NCI-H1048 (cell line): Measurements from ENCODE around the gene SLC25A13.
"Not testable (repeated sequence)": the region's sequence is repeated elsewhere in the genome, so short reads cannot be mapped to it uniquely, and the experiment has no call there.

Experiments used
- DNase-seq: peaks from one replicate; lab custom pipeline; 2025; lab: John Stamatoyannopoulos, UW

Gene SLC25A13

DNA sequence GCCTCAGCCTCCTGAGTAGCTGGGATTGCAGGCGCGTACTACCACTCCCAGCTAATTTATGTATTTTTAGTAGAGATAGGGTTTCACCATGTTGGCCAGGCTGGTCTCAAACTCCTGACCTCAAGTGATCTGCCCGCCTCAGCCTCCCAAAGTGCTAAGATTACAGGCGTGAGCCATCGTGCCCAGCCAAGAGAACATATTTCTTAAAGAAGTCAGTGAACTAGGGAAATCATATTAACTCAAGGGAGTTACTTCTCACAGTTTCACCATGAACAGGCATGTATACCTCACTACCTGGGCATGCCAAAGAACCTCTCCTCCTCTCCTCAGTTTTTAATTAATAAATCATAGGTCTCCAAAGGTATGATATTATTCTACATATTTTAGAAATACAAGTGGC lies 24.5 kb downstream of the SLC25A13 start:
- DNase-seq = not testable (repeated sequence)

DNA sequence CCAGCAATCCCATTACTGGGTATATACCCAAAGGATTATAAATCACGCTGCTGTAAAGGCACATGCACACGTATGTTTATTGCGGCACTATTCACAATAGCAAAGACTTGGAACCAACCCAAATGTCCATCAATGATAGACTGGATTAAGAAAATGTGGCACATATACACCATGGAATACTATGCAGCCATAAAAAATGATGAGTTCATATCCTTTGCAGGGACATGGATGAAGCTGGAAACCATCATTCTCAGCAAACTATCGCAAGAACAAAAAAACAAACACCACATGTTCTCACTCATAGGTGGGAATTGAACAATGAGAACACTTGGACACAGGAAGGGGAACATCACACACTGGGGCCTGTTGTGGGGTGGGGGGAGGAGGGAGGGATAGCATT lies 28.0 kb downstream of the SLC25A13 start:
- DNase-seq = not testable (repeated sequence)

DNA sequence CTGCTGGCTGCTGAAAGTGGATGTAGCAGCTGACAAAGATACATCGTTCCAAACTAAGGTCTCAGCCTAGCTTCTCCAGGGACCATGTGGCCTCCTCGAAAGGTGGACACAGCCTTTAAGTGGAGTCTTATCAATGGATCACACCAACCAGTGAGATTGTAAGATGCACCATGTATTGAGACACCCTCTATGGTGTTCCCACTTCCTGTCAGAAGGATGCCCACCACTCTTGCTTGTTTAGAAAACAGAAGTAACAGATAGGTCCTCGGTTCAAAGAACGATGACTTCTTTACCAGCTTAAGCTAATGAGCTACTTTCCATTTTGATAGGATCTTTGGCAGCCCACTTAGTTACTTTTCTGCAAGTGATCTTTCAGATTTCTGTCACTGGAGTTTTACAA lies 34.3 kb downstream of the SLC25A13 start:
- DNase-seq = no peak

DNA sequence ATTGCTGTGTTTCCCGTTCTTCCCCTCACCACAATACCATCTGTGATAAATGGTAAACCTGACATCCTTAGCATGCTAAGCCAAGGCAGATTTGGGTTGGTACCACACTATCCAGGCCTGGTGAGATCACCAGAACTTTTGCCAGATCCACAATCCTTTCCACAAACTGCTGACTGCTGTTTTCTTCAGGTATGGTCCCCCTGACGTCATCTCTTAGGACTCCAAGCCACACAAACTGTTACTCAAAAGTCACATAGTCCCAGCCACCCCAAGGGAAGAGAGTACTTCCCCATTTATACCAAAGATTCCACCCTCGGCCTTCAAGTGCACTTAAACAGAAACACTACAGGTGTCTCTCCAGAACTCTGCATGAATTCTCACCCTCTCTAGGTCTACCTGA lies 34.8 kb downstream of the SLC25A13 start:
- DNase-seq = no peak

DNA sequence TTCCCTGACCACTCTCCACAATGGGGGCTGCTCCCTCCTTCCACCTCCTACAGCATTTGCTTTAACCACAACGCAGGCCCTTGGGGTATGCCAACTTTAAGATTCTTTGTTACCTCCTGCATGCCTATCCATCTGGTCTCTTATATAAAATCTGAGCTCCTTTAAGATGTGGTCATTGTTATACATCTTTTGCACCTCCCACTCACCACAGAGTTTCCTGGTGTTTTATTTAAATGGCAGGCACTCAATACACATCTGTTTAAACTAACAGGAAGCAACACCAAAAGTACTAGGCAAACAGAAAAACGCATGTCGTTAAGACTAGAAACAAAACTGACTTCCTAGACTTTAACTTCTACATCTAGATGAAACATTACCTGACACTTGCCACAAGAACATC lies 36.3 kb downstream of the SLC25A13 start:
- DNase-seq = no peak

DNA sequence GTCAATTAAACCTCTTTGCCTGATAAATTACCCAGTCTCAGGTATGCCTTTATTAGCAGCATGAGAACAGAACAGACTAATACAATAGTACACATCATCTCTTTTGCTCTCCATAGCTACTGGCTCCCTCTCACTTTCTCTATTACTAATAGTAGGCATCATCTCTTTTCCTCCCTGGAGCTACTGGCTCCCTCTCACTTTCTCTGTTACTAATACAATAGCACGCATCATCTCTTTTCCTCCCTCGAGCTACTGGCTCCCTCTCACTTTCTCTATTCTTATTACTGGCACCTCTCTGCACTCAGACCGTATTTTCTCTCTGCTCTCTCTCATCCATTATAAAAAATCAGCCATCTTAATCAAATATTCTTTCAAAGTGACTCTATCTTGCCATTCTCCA lies 37.1 kb downstream of the SLC25A13 start:
- DNase-seq = no peak

DNA sequence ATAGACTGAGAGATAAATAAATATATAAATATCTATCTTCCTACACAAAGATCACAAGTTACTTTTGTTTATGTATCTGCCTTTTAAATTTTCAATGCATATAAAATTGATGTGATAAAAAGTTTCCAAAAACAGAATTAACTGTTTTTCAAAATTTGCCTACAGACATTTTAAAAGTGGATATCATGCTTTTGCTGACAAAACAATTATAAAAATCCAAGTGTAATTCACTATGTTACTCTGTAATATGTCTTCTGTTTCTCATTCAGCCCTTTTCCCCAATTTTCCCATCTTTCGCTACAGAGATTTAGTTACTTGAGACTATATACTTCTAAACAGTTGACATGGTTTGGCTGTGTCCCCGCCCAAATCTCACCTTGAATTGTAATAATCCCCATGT lies 37.7 kb downstream of the SLC25A13 start:
- no peak for DNase-seq

DNA sequence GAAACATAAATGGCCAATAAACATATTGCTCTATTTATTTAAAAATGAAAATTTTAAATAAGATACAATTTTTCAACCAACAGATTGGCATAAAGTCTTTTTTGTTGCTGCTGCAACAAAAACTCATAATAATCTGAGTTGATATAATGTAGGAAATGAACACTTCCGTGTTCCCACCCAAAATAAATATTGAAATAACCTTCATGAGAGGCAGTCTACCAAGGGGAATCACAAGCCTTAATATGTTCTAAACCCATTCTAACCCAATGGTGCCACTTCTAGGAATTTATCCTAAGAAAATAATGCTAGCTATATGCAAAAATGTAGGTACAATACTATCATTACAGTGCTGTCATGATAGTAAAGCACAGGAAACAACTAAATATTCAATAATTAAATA lies 39.1 kb downstream of the SLC25A13 start:
- no peak for DNase-seq

DNA sequence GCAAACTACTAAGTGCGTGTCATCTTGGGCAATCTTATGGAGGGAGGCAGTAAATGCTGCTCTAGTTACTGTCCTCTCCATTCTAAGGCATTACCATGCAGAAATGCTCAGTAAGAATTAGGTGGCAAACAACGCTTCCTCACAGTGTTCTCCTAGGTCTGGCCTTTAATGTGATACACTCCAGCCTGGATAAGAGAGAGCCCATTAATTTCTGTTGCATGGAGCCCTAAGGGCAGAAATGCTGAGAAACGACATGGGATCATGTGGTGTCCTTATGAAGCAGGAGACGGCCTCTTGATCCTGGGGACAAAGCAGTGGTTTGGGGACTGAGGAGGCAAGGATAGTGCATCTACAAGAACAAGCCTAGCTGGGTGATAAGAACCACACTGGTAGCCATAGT lies 44.0 kb downstream of the SLC25A13 start:
- no peak for DNase-seq

DNA sequence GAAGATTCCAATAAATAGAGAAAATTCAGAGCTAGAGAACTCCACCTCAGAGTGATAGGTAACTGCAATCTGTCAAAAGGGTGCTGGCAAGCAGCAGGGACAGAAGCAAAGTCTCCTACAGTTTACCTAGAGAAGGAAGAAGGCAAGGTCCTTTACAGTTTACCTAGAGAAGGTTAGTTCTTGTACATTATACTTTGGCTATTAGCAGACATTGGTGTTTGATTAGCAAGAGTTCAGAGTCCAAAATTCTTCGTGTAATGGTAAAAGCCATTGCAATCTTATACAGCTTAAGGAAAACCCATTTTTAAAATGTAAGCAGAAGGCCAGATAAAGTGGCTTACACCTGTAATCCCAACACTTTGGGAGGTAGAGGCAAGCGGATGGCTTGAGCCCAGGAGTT lies 45.9 kb downstream of the SLC25A13 start:
- DNase-seq = no peak

DNA sequence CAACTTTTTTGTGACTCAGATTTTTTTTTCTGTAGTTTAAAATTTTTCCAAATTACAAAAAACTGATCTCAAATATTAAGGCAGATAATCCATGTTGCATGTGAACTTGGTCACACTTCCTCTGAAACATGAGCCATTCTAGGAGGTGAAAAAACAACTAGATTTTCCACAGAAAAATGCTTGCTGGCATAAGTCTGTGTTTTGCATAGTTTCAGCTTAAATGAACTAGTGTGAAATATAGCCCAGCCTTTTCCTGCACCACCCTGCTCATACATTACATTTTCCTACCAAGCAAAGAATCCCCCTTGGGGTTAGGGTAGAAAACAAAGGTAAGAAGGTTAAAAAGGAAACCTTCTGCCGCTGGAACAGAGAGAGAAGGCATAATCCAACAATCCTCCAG lies 48.2 kb downstream of the SLC25A13 start:
- DNase-seq = no peak

DNA sequence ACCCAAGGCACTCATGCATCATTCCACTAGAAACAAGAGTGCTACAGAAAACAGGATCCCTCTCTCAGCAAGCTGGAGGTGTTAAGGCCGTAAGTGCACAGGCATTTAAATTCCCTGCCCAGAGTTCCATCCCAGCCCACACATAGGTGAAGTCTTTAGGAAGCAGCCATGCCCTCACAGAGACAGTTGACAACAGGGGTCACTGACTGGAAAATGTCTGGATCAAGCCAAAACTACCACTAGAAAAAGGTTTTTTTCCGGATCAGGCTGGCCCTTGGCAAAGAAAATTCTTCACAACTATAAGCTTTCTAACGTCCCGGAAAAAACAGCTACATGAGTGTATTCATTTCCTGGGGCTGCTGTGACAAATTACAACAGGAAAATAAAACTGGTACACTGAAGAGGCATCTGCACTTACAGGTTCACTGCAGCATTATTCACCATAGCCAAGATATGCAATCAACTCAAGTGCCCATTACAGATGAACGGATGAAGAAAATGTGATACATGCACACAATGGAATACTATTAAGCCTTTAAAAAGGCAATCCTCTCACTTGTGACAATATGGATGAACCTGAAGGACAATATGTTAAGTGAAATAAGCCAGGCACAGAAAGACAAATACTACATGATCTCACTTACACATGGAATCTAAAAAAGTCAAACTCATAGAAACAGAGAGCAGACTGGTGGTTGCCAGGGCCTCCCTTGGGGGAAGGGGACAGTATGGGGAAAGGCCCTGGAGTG lies 52.5 kb downstream of the SLC25A13 start:
- DNase-seq = no peak

DNA sequence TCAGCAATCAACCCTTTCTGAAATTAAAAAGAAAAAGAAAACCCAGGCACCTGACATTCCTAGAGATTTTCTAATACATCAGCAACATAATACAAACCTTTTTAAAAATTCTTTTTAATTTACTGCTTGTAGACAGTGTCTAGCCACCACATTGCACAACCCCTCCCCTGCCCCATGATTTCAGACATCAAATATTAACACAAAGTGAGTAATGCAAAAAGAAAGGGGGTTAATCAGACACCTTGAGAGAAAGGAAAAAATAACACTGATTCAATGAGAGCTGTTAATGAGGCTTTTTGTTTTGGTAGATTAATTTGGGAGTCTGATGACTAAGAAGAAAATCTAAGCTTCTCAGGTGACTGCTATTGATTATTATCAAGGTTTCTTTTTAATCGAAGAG lies 55.3 kb downstream of the SLC25A13 start:
- no peak for DNase-seq

DNA sequence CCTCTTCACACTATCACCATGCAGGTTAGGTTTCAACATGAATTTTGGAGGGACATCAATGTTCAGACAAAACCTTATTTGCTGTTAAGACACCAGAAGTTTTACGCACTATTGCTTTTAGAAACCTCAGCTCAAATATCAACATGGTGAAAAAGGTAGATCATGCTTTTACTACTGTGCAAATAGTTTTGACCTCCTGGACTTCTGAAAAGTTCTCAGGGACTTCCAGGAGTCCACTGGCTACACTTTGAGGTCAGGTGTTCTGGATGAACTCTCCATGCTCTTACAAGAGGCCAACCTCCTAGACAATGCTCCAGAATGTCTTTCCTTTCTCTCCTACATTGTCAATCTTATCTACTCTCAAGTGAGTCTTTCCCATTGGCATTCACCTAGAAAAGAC lies 55.9 kb downstream of the SLC25A13 start:
- DNase-seq = no peak

DNA sequence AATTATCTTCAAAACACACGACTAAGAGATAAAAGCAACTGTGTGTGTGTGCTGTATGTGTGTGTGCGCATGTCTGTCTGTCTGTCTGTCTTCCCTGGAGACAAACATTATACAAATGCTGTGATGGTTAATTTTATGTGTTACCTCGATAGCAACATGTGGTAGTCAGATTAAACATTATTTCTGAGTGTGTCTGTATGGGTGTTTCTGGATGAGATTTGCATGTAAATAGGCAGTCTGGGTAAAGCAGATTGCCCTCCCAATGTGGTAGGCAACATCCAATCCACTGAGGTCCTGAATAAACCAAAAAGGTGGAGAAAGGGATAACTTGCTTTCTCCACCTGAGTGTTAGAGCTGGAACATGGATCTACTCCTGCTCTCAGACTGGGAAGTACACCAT lies 67.9 kb downstream of the SLC25A13 start:
- DNase-seq = no peak

DNA sequence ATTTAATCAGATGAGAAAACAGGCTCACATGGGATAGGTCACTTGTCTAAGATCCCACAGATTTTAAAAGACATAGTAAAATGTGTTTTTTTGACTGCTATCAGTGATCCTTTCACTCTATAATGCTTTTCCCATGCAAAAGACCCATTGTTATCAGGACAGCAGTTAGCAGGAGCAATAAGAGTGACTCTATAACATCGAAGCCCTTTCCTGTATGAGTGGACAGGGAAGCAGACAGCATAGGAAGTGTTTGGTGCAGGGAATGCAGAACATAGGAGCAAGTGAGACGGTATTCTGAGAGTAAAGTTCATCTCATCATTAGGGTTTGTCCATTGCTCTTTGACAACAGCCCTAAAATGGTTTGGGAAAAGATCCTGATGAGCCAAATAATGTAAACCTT lies 68.5 kb downstream of the SLC25A13 start:
- DNase-seq = no peak

DNA sequence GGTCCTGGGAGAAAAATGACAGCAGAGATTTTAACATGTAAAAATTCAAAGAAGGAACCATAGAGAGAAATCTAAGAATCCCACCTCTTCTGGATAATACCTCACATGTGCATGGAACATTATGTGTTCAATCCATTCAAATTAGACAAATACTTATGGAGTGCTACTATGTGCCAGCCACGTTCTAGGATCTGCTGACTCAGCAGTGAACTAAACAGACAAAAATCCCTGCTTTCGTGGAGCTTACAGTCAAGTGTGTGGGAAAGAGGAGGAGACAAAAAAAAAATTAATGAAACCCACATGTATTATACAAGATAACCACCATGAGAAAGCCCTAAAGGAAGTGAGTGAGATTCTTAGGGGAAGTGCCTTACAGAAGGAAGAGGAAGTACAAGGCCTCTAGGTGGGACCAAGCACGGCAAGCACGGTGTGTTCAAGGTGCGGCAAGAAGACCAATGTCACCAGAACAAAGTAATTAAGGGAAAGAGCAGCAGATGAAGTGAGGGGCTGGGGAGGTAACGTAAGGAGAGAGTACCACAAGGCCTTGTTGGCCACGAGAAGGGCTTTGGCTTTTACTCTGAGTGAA lies 71.0 kb downstream of the SLC25A13 start:
- DNase-seq = no peak

DNA sequence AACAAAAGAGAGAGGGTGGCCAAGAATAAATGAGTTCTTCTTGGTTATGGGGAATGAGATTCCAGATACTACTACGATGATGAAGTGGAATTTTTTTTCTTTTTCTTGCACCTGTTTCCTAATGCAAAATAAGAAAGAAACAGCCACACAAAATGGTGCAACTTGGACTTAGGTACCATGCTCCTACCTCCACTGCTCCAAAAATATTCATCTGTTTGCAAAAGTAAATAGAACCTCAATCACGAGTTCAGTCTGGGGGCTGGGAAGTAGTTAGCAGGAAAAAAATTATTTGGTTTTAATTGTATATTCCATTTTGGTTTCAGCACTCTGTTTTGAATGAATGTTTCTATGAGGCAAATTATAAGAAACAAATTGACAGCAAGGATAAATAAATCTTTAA lies 73.5 kb downstream of the SLC25A13 start:
- no peak for DNase-seq

DNA sequence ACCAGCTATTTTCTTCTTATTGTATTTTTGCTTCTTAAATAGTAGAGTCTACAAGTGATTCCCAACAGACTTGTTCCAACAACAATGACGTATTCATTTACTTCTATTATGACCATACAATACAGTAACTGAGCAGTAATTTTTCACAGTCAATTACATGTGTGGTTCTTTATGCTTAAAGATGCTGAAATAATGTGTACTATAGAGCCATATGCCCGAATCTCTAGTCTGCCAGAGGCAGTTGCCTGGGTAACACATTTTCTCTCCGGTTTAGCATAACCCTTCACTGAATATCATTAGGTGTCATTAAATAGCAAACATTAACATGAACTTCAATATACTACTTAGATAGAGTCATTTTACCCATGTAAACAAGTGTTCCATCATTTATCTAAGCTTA lies 75.0 kb downstream of the SLC25A13 start:
- no peak for DNase-seq

DNA sequence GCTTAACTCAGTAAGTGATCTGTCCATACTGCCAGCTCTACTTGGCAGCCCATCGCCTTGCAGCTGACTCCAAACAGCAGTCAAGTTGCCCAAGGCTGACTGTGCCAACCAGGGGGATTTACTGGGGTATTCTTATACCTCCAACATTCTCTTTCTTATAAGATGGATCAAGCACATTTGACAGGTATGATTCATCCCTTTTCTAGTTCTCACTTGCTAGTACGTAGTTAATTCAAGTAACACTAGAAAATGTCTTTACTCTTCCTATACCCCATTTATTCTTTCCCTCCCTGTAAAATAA lies 77.0 kb downstream of the SLC25A13 start:
- no peak for DNase-seq

DNA sequence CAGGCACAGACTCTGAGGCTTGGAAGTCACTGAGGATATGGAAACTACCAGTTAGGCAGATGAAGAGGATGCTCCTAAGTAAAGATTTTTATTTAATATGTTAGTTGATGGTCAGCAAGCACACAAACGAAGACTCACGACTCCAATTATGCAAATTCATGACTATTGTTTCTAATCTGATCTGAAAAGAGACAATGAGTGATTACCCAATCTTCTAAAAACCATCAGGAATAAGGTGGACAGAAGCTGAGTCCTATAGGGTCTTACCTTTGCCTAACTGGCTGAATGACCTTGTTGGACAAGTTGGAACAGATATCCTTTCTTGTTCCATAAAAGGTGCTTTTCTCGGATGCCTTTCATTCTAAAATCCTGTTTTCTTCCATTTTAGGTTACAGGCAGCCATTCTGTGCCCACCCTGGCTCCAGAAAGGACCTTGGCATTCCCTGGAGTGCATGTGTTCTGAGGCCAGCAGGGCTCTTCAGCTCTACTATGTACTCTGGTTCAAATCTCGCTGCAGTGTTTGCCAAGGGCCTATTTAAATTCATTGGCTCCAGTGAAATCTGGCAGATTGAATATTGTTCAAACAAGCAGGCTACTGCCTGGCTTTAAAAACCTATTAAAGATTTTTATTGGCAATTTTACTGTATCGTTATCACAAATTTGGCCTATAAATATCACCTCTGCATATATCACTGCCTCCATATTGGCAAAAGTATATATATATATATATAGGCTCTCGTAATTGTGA lies 77.5 kb downstream of the SLC25A13 start:
- DNase-seq = no peak

DNA sequence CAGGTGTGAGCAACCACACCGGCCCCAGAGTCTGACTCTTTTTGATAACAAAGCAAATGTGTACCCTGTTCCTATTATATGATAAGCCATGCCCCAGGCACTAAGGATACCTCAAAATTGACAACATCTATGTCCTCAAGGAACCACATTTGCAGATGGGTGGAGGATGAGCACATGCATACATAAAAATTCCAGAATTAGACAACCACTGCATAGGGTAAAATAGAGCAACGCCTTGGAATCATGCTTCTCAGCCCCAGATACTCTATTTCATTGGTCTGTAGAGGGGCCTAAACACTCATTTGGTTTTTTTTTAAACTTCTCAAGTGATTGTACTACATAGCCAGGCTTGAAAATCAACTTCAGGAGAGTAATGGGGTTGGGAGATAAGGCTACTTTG lies 78.7 kb downstream of the SLC25A13 start:
- no peak for DNase-seq

DNA sequence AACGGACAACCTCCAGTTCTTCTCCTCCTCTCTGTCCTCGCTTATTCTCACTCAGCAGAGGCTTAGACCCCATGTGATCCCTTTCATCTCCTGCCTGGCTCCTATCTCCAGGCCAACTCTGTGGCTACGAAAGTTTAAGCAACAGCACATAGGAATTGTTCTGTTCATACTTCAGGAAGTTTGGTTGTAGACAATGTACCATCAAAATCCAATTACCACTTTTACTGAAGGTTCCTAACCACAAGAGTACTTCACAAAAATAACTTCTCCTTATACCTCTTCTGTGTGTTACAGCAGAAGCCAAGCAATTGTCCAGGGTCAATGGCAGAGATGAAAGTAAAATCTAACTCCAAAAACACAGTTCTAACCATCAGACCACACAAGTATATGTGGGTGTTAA lies 80.0 kb downstream of the SLC25A13 start:
- no peak for DNase-seq
